HCT116 (cell line): Measurements from ENCODE around the gene EPHA6. TPM values are rescaled to one million over a fixed set of nuclear protein-coding genes. Genes with fewer than 3 reads are reported as not detected.

Source experiments
- ATAC-seq: fragments of 200-7000 bp; cut with Tn5 transposase; 2 replicates; pipeline ENCODE4 v1.9.1; 2020; ENCODE audit warnings: mild to moderate bottlenecking, moderate library complexity
- BruUV-seq: library from RNA; stranded (reverse); fragments of 400-500 nt; replicated peaks from 2 replicates; lab custom pipeline; 2021; lab: Mats Ljungman, UMichigan
- CTCF ChIA-PET: fragments of 300-600 bp; sonication (Branson Sonifier 250); formaldehyde crosslinking; loops from one replicate; lab custom pipeline; 2021; ENCODE audit warnings: antibody characterized with exemption; lab: Charles Lee
- POLR2A ChIA-PET: fragments of 300-600, 350-600 bp; sonication (Branson Sonifier 250); formaldehyde crosslinking; loops from one replicate; lab custom pipeline; 2021; ENCODE audit warnings: antibody characterized with exemption; lab: Charles Lee
- RAD21 ChIA-PET, 2 experiments: fragments of 300-600 bp; sonication (Branson Sonifier 250); formaldehyde crosslinking; loops; one replicate each; lab custom pipeline; 2023; ENCODE audit warnings: low total read pairs in 2 of 2; ENCODE audit not compliant: uncharacterized antibody in 2 of 2, unreplicated experiment in 2 of 2, low non-redundant PET in 1 of 2; lab: Charles Lee
- DNase-seq: peaks from one replicate; pipeline ENCODE4 v3.0.0-alpha.2; 2010; ENCODE audit warnings: low read depth, low spot score
- H2AFZ ChIP-seq: fragments of 200-600 bp; shearing (Covaris generic), sonication (generic); 2 replicates; pipeline ENCODE4 v1.6.1; 2017; ENCODE audit warnings: low read depth, mixed run types, mixed read lengths, antibody characterized with exemption, low read length; ENCODE audit not compliant: poor library complexity, severe bottlenecking
- H3K27ac ChIP-seq: 2 replicates; pipeline ENCODE4 v1.5.1; 2012; ENCODE audit warnings: low read depth, low read length
- H3K27me3 ChIP-seq: fragments of 200-600 bp; sonication (generic); 2 replicates; pipeline ENCODE4 v1.6.1; 2016; ENCODE audit warnings: mixed run types, low read length, mixed read lengths; ENCODE audit not compliant: insufficient read depth
- H3K36me3 ChIP-seq, 2 experiments: fragments of 200-500 bp in 1 of 2; fragments of 200-600 bp in 1 of 2; sonication (Bioruptor generic) in 1 of 2; sonication (generic) in 1 of 2; 2 replicates each; pipeline versions ENCODE4 v1.5.1 to v1.6.1; 2014 to 2016; ENCODE audit warnings: low read length in 2 of 2, inconsistent platforms in 1 of 2, mixed read lengths in 1 of 2, mixed run types in 1 of 2; ENCODE audit not compliant: insufficient read depth in 2 of 2, control insufficient read depth in 1 of 2
- H3K4me1 ChIP-seq, 2 experiments: fragments of 200-600 bp in 1 of 2; sonication (generic) in 1 of 2; 2 replicates each; pipeline versions ENCODE4 v1.5.1 to v1.6.1; 2012 to 2017; ENCODE audit warnings: low read length in 2 of 2, inconsistent platforms in 1 of 2, mild to moderate bottlenecking in 1 of 2, mixed read lengths in 1 of 2, mixed run types in 1 of 2, moderate library complexity in 1 of 2; ENCODE audit not compliant: insufficient read depth in 2 of 2, control insufficient read depth in 1 of 2
- H3K4me2 ChIP-seq: fragments of 200-600 bp; sonication (generic); 2 replicates; pipeline ENCODE4 v1.6.1; 2017; ENCODE audit warnings: mixed run types, low read length, mixed read lengths
- H3K4me3 ChIP-seq, 2 experiments: fragments of 200-600 bp in 1 of 2; sonication (generic) in 1 of 2; replicated peaks in 1 of 2; 2 replicates each; pipeline ENCODE4 v1.5.1; 2011 to 2016; ENCODE audit warnings: low read length in 2 of 2, control low read depth in 1 of 2, low read depth in 1 of 2, mild to moderate bottlenecking in 1 of 2, mixed read lengths in 1 of 2, mixed run types in 1 of 2
- H3K79me2 ChIP-seq: fragments of 200-600 bp; sonication (generic); 2 replicates; pipeline ENCODE4 v1.6.1; 2017; ENCODE audit warnings: mild to moderate bottlenecking, mixed run types, low read length, moderate library complexity, mixed read lengths; ENCODE audit not compliant: insufficient read depth
- H3K9ac ChIP-seq: fragments of 200-600 bp; sonication (generic); 2 replicates; pipeline ENCODE4 v1.6.1; 2016; ENCODE audit warnings: low read length, mixed read lengths
- H3K9me2 ChIP-seq: fragments of 200-600 bp; sonication (generic), shearing (Covaris generic); 2 replicates; pipeline ENCODE4 v1.6.1; 2017; ENCODE audit warnings: mixed run types, mild to moderate bottlenecking, moderate library complexity; ENCODE audit not compliant: insufficient read depth
- H3K9me3 ChIP-seq, 2 experiments: fragments of 200-500 bp in 1 of 2; fragments of 200-600 bp in 1 of 2; sonication (Bioruptor generic) in 1 of 2; sonication (generic) in 1 of 2; 2 replicates each; pipeline ENCODE4 v1.6.1; 2014 to 2017; ENCODE audit warnings: low read length in 2 of 2, mixed read lengths in 2 of 2, inconsistent platforms in 1 of 2, low read depth in 1 of 2, mild to moderate bottlenecking in 1 of 2, mixed run types in 1 of 2, moderate library complexity in 1 of 2; ENCODE audit not compliant: control insufficient read depth in 1 of 2, insufficient read depth in 1 of 2
- H4K20me1 ChIP-seq: fragments of 200-600 bp; sonication (generic), shearing (Covaris generic); 2 replicates; pipeline ENCODE4 v1.6.1; 2017; ENCODE audit warnings: mixed run types, mild to moderate bottlenecking, moderate library complexity; ENCODE audit not compliant: insufficient read depth
- ATF3 ChIP-seq: IDR thresholded peaks from 2 replicates; pipeline ENCODE4 v1.6.1; 2012
- CTCF ChIP-seq, 3 experiments: fragments of 200-600 bp in 1 of 3; sonication (generic) in 1 of 3; IDR thresholded peaks in 2 of 3; conservative IDR thresholded peaks in 1 of 3; 2 replicates each; pipeline ENCODE4 v1.5.1; 2012 to 2017; ENCODE audit warnings: low read depth in 2 of 3, low read length in 2 of 3, antibody characterized with exemption in 1 of 3, borderline replicate concordance in 1 of 3, control low read depth in 1 of 3, mild to moderate bottlenecking in 1 of 3, mixed read lengths in 1 of 3, mixed run types in 1 of 3, moderate library complexity in 1 of 3; ENCODE audit not compliant: insufficient read depth in 1 of 3
- EGR1 ChIP-seq: IDR thresholded peaks from 2 replicates; pipeline ENCODE4 v1.6.1; 2012; ENCODE audit warnings: low read depth
- FOSL1 ChIP-seq: IDR thresholded peaks from 2 replicates; pipeline ENCODE4 v1.6.1; 2012; ENCODE audit warnings: low read depth
- POLR2AphosphoS5 ChIP-seq: IDR thresholded peaks from 2 replicates; pipeline ENCODE4 v1.6.1; 2011; ENCODE audit warnings: mild to moderate bottlenecking, low read depth, low read length, moderate library complexity
- REST ChIP-seq: IDR thresholded peaks from 2 replicates; pipeline ENCODE4 v1.6.1; 2012; ENCODE audit warnings: low read depth
- SIN3A ChIP-seq: IDR thresholded peaks from 2 replicates; pipeline ENCODE4 v1.6.1; 2012; ENCODE audit warnings: low read depth
- SRF ChIP-seq: IDR thresholded peaks from 2 replicates; pipeline ENCODE4 v1.6.1; 2012; ENCODE audit warnings: low read depth
- TCF7L2 ChIP-seq: IDR thresholded peaks from 2 replicates; pipeline ENCODE4 v1.7.0; 2011; ENCODE audit warnings: borderline replicate concordance, inconsistent platforms; ENCODE audit not compliant: insufficient read depth, insufficient read length; ENCODE audit errors: extremely low read depth
- YY1 ChIP-seq: IDR thresholded peaks from 2 replicates; pipeline ENCODE4 v1.6.1; 2011; ENCODE audit warnings: low read length, low read depth, moderate library complexity, mild to moderate bottlenecking; ENCODE audit not compliant: insufficient replicate concordance; ENCODE audit errors: extremely low read depth
- ZFX ChIP-seq: fragments of 450-650 bp; IDR thresholded peaks from 2 replicates; pipeline ENCODE4 v1.6.1; 2017
- intact Hi-C: fragments of 100-400 bp; cut with micrococcal nuclease; formaldehyde crosslinking; loops from 2 replicates; pipeline ENCODE4 v1.10.0; 2022
- total RNA-seq: library from RNA; stranded (reverse); gene quantifications from one replicate; pipeline ENCODE4 v1.2.1, GENCODE V29; 2021; ENCODE audit not compliant: unreplicated experiment

The EPHA6 gene
- total RNA-seq, 1 experiment from 2014 or later: not detected

GRCh38 chr3:97350971-97351370 lies 536.6 kb downstream of the EPHA6 start:
- no peak for ATAC-seq
- no peak overlapping the region for H3K9ac ChIP-seq
- intact Hi-C loops: no loop called here

More at GRCh38 chr3:97350971-97351370, 536.6 kb downstream of the EPHA6 start:
- TF ChIP-seq CTCF (IDR thresholded peaks at IDR 0.05 in 2 of 3, conservative IDR thresholded peaks at IDR 0.05 in 1 of 3; ENCODE audit: borderline replicate concordance in 1 of 3, insufficient read depth in 1 of 3, low read depth in 2 of 3, low read length in 2 of 3) (no peak), SRF (no peak), POLR2AphosphoS5 (no peak), ZFX (no peak), SIN3A (no peak), YY1 (no peak), FOSL1 (no peak), REST (no peak), EGR1 (no peak), TCF7L2 (no peak), ATF3 (no peak)
- DNase-seq: no peak
- Histone ChIP-seq H3K4me1 (no peaks in the 10 kb centered on the region), H3K9me3 (peaks cover 0 to 13% of the 10 kb centered on the region in 2 experiments; a peak in 2 of 4 replicates), H3K4me3 (no peak overlapping the region), H3K27ac (no peak overlapping the region), H3K9me2 (no peaks in the 10 kb centered on the region), H3K79me2 (no peaks in the 10 kb centered on the region), H4K20me1 (no peaks in the 10 kb centered on the region), H3K27me3 (no peaks in the 10 kb centered on the region), H3K36me3 (no peaks in the 10 kb centered on the region), H2AFZ (no peak overlapping the region), H3K4me2 (no peak overlapping the region)
- ChIA-PET POLR2A (no interaction called here), RAD21 (no interaction called here), CTCF (no interaction called here)
- no TSS peak for BruUV-seq
